Measurements from ENCODE around the gene PAM.
"Not testable (repeated sequence)": the region's sequence is repeated elsewhere in the genome, so short reads cannot be mapped to it uniquely, and the experiment has no call there.

The PAM gene

GRCh38 chr5:102902135-102902448 lies 147.0 kb downstream of the PAM start:
- DNase-seq (ENCODE audit: low read depth in 2 of 2): no peak

GRCh38 chr5:102902647-102903046 lies 147.5 kb downstream of the PAM start:
- no peak for DNase-seq (ENCODE audit: low read depth in 2 of 2)

GRCh38 chr5:102903074-102903871 lies 148.2 kb downstream of the PAM start:
- DNase-seq (ENCODE audit: low read depth in 2 of 2): no peak

GRCh38 chr5:102905056-102905455 lies 150.0 kb downstream of the PAM start:
- no peak for DNase-seq (ENCODE audit: low read depth in 2 of 2)

- not testable (repeated sequence) for DNase-seq (ENCODE audit: low read depth in 2 of 2)
These were observed 152.0 kb downstream of the PAM start for GRCh38 chr5:102907099-102907498.

- DNase-seq (ENCODE audit: low read depth in 2 of 2): no peak
These were observed 155.4 kb downstream of the PAM start for GRCh38 chr5:102910240-102911226.

GRCh38 chr5:102911973-102912372 lies 156.9 kb downstream of the PAM start:
- no peak for DNase-seq (ENCODE audit: low read depth in 2 of 2)

- DNase-seq (ENCODE audit: low read depth in 2 of 2): no peak
These were observed 161.0 kb downstream of the PAM start for GRCh38 chr5:102916109-102916508.

- DNase-seq (ENCODE audit: low read depth in 2 of 2): no peak
These were observed 164.0 kb downstream of the PAM start for GRCh38 chr5:102918986-102919610.

GRCh38 chr5:102920762-102921161 lies 165.7 kb downstream of the PAM start:
- no peak for DNase-seq (ENCODE audit: low read depth in 2 of 2)

GRCh38 chr5:102921341-102922044 lies 166.4 kb downstream of the PAM start:
- DNase-seq (ENCODE audit: low read depth in 2 of 2): no peak

GRCh38 chr5:102922111-102922720 lies 167.1 kb downstream of the PAM start:
- DNase-seq (ENCODE audit: low read depth in 2 of 2): no peak

- no peak for DNase-seq (ENCODE audit: low read depth in 2 of 2)
These were observed 167.8 kb downstream of the PAM start for GRCh38 chr5:102922799-102923477.

- DNase-seq (ENCODE audit: low read depth in 2 of 2): no peak
These were observed 169.9 kb downstream of the PAM start for GRCh38 chr5:102924963-102925362.

- no peak for DNase-seq (ENCODE audit: low read depth in 2 of 2)
These were observed 171.9 kb downstream of the PAM start for GRCh38 chr5:102927007-102927406.

- DNase-seq (ENCODE audit: low read depth in 2 of 2): no peak
These were observed 175.1 kb downstream of the PAM start for GRCh38 chr5:102930244-102930643.

- DNase-seq (ENCODE audit: low read depth in 2 of 2): no peak
These were observed 176.1 kb downstream of the PAM start for GRCh38 chr5:102931085-102931725.

- no peak for DNase-seq (ENCODE audit: low read depth in 2 of 2)
These were observed 177.7 kb downstream of the PAM start for GRCh38 chr5:102932781-102933180.

GRCh38 chr5:102933316-102933715 lies 178.2 kb downstream of the PAM start:
- no peak for DNase-seq (ENCODE audit: low read depth in 2 of 2)
